Activated CD8-positive, alpha-beta memory T cell treated with anti-CD3 and anti-CD28 coated beads for 4 hours (primary cell): ENCODE data around the gene GPR4.
"Not testable (repeated sequence)": the region's sequence is repeated elsewhere in the genome, so short reads cannot be mapped to it uniquely, and the experiment has no call there.

Source experiments
- DNase-seq, 2 donors: peaks; one replicate each; pipeline ENCODE4 v3.0.0-alpha.2; 2020; ENCODE audit warnings: low read depth in 2 of 2

Gene GPR4

DNA sequence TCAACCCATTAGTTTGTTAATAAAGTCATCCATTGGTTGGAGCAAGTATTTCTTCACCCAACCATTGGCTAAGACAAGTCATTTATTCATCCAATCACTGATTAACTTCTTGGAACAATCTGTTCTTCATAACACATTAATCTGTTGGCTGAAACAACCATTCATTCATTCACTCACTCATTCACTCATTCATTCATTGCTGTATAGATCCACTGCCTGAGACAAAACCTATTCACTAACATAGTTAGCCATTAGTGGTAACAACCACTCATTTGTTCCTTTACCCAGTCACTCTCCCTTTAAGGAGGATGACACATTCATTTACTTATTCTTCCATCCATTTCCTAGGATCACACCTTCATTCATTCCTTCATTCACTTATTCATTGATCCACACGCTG lies 22.0 kb upstream of the GPR4 start:
- DNase-seq, result no peak

GRCh38 chr19:45621976-45622503 lies 20.0 kb upstream of the GPR4 start:
- no peak for DNase-seq

GRCh38 chr19:45621389-45621788 lies 19.4 kb upstream of the GPR4 start:
- DNase-seq, result no peak

DNA sequence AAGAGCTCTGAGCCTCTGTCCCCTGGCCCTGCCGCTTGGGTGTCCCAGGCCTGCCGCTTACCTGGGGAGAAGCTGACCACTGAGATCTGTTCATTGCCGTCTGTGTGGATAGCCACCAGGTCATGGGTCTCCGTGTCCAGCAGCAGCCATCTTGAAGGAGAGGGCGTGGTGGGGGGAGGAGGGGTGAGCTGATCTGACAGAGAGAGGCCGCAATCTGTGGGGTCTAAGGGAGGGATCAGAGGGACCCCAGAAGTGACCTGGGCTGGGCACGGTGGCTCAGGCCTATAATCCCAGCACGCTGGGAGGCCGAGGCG lies 14.6 kb upstream of the GPR4 start:
- no peak for DNase-seq

GRCh38 chr19:45615795-45616703 lies 14.0 kb upstream of the GPR4 start:
- peak; percentile 24 to 50 for DNase-seq

- DNase-seq, result not testable (repeated sequence)
Measured at GRCh38 chr19:45615056-45615455, 13.0 kb upstream of the GPR4 start.

GRCh38 chr19:45613926-45614725 lies 12.1 kb upstream of the GPR4 start:
- no peak for DNase-seq

GRCh38 chr19:45608948-45609347 lies 6.9 kb upstream of the GPR4 start:
- DNase-seq, result no peak

DNA sequence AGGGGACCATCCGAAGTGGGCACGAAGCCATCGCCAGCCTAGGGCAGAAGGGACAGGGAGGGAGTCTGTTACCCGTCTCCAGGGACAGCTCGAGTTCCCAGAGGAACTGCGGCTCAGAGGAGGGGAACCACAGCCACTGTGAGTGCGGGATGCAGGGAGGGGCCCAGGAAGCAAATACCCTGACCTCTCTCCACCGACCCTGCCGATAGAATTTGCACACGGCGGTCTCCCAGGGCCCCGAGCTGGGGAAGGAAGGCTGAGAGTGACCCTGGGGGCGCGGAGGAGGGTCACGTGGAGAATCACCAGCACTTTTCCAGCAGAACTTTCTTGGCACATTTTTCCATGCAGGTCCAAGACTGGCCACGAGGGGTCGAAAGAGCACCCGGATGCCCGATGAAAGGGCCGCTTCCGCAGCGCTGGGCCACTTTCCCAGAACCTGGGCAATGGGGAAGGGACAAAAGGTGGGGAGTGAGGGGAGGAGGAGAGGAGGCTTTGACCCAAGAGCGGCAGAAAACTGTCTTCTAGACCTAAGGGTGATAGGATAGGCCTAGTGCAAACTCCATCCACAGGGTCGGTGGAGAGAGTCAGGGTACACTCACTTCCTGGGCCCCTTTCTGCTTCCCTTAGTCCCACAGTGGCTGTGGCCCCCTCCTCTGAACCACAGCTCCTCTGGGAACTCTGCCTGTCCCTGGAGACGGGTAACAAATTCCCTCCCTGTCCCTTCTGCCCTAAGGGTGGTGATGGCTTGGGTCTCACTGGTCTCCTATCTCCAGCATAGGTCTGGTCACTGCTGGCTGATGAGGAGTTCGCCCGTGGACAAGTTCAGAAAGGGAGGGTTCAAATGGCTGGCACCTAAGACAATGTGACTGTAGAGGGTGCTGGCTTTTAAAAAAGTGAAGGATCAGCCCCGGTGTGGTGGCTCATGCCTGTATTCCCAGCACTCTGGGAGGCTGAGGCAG lies 5.3 kb upstream of the GPR4 start:
- no peak for DNase-seq

DNA sequence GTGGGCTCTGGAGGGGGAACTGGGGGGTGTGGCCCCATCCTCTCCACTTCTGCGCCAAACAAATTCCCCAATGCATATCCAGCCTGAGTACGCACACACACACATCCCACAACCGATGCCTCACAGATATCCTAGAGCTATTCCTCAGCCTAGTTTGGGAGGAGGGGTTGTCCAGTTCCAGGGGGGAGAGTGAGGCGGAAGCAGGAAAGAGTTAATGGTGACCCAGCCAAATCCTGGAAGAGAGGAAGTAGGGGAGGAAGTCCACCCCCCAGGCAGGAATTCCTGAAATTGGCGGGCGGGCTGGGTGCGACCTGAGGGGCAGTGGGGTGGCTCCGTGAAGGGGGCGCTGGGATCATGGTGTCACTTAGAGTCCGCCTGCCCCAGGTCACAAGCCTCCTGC lies 897 bp downstream of the GPR4 start:
- DNase-seq, result no peak

- DNase-seq, result no peak
Measured at GRCh38 chr19:45600340-45600885, 1.6 kb downstream of the GPR4 start.

DNA sequence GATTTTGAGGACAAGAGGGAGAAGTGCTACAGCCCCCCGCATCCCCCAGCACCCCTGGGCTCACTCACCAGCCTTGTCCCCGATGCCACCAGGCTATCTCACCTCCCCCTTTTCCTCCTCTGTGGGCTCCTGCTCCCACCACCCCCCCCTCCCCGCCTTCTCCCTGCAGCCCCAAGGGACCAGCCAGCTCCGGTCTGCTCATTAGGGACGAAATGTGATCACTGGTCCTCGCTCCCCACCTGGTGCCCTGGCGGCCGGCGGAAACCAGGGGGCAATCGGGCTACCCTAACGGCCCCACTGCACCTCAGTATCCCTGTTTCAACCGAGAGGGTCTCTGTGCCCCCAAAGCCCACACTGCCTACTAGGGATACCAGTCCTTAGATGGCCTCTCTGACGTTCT lies 2.7 kb downstream of the GPR4 start:
- no peak for DNase-seq

- no peak for DNase-seq
Measured at GRCh38 chr19:45598267-45599001, 3.6 kb downstream of the GPR4 start.

- no peak for DNase-seq
Measured at GRCh38 chr19:45597425-45598111, 4.4 kb downstream of the GPR4 start.

DNA sequence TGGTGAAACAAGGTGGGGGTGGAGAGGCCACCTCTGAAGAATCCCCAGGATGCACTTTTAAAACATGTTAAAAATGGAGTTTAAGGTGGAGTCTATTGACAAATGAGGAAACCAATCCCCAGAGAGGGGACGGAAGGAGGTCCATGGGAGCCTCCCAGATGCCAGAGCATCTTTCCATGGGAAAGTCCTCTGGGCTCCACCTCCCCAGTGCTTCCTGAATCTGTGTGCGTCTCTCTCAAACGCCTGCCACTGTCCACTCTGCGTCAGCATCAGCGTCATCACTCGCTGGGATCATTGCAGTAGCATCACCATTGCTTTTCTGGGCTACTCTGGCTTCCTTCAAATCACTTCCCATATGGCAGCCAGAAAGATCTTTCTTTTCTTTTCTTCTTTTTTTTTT lies 6.2 kb downstream of the GPR4 start:
- no peak for DNase-seq

GRCh38 chr19:45593520-45593919 lies 8.5 kb downstream of the GPR4 start:
- no peak for DNase-seq

DNA sequence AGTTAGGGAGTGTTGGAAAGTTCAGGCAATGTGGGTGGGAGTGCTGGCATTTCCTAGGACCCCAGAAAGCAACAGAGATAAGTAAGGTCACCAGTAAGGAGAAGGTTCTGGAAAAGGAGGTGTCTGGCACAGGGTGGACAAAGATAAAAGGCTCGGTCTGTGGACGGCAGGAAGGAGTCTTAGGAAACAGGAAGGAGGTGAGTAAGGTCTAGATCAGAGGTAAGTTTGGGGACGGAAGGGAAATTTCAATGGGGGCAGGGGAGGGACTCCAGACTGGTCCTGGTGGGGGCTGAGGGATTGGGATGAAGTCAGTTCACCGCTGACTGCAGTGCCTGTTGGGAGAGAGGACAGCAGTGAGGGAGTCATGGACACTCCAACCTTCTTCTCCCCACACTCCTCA lies 9.6 kb downstream of the GPR4 start:
- no peak for DNase-seq

- DNase-seq, result no peak
Measured at GRCh38 chr19:45591638-45592005, 10.4 kb downstream of the GPR4 start.

GRCh38 chr19:45591004-45591637 lies 10.9 kb downstream of the GPR4 start:
- no peak for DNase-seq
